Measurements from ENCODE around the gene GALNTL6.

GALNTL6 gene

GRCh38 chr4:172362569-172362968, 549.4 kb downstream of the GALNTL6 start:
- H3K4me3 ChIP-seq (ENCODE audit: control insufficient read depth, low read depth, low read length), result no peak overlapping the region
- no peak for DNase-seq (ENCODE audit: low read depth)
- TF ChIP-seq CTCF (conservative IDR thresholded peaks at IDR 0.05; ENCODE audit: control insufficient read depth, insufficient read depth, low read depth, low read length), result no peak

GRCh38 chr4:172369471-172369959, 556.3 kb downstream of the GALNTL6 start:
- H3K4me3 ChIP-seq (ENCODE audit: control insufficient read depth, low read depth, low read length), result no peak overlapping the region
- DNase-seq (ENCODE audit: low read depth), result no peak
- TF ChIP-seq CTCF (conservative IDR thresholded peaks at IDR 0.05; ENCODE audit: control insufficient read depth, insufficient read depth, low read depth, low read length), result no peak

- DNase-seq (ENCODE audit: low read depth), result no peak
- no peak overlapping the region for H3K4me3 ChIP-seq (ENCODE audit: control insufficient read depth, low read depth, low read length)
- no peak for TF ChIP-seq CTCF (conservative IDR thresholded peaks at IDR 0.05; ENCODE audit: control insufficient read depth, insufficient read depth, low read depth, low read length)
Measured at GRCh38 chr4:172377486-172378140, 564.4 kb downstream of the GALNTL6 start.

- no peak overlapping the region for H3K4me3 ChIP-seq (ENCODE audit: control insufficient read depth, low read depth, low read length)
- DNase-seq (ENCODE audit: low read depth), result no peak
- TF ChIP-seq CTCF (conservative IDR thresholded peaks at IDR 0.05; ENCODE audit: control insufficient read depth, insufficient read depth, low read depth, low read length), result no peak
Measured at GRCh38 chr4:172379834-172380233, 566.6 kb downstream of the GALNTL6 start.

GRCh38 chr4:172390331-172390730, 577.1 kb downstream of the GALNTL6 start:
- peak; percentile 44 for DNase-seq (ENCODE audit: low read depth)
- H3K4me3 ChIP-seq (ENCODE audit: control insufficient read depth, low read depth, low read length), result no peak overlapping the region
- TF ChIP-seq CTCF (conservative IDR thresholded peaks at IDR 0.05; ENCODE audit: control insufficient read depth, insufficient read depth, low read depth, low read length), result no peak

GRCh38 chr4:172392741-172393140, 579.5 kb downstream of the GALNTL6 start:
- no peak overlapping the region for H3K4me3 ChIP-seq (ENCODE audit: control insufficient read depth, low read depth, low read length)
- TF ChIP-seq CTCF (conservative IDR thresholded peaks at IDR 0.05; ENCODE audit: control insufficient read depth, insufficient read depth, low read depth, low read length), result no peak
- DNase-seq (ENCODE audit: low read depth), result no peak
